AG09319 (cell line): ENCODE data around the gene STAU1.
"Not testable (repeated sequence)": the region's sequence is repeated elsewhere in the genome, so short reads cannot be mapped to it uniquely, and the experiment has no call there.

ENCODE experiments used
- DNase-seq: peaks from one replicate; pipeline ENCODE4 v3.0.0-alpha.2; 2010; ENCODE audit warnings: low read depth; ENCODE audit errors: extremely low read depth
- CTCF ChIP-seq: IDR thresholded peaks from 2 replicates; pipeline ENCODE4 v1.5.1; 2011; ENCODE audit warnings: low read depth, mild to moderate bottlenecking, inconsistent platforms, low read length, moderate library complexity

STAU1 gene

GRCh38 chr20:49110767-49111694 is 77.1 kb downstream of the STAU1 start:
- no peak for DNase-seq
- no peak for TF ChIP-seq CTCF

- DNase-seq, result no peak
- no peak for TF ChIP-seq CTCF
Observed at GRCh38 chr20:49106328-49106727, 81.8 kb downstream of the STAU1 start.

- not testable (repeated sequence) for DNase-seq
Observed at GRCh38 chr20:49104979-49105547, 83.1 kb downstream of the STAU1 start.

- TF ChIP-seq CTCF, result no peak
- DNase-seq, result no peak
Observed at GRCh38 chr20:49104365-49104648, 83.8 kb downstream of the STAU1 start.

- TF ChIP-seq CTCF, result no peak
- no peak for DNase-seq
Observed at GRCh38 chr20:49103647-49104364, 84.3 kb downstream of the STAU1 start.

GRCh38 chr20:49103019-49103418 is 85.1 kb downstream of the STAU1 start:
- no peak for DNase-seq
- TF ChIP-seq CTCF, result no peak

- TF ChIP-seq CTCF, result no peak
Observed at GRCh38 chr20:49100972-49101371, 87.2 kb downstream of the STAU1 start.

GRCh38 chr20:49100292-49100691 is 87.8 kb downstream of the STAU1 start:
- DNase-seq, result not testable (repeated sequence)

More at GRCh38 chr20:49100972-49101371, 87.2 kb downstream of the STAU1 start:
- no peak for DNase-seq
